Measurements from ENCODE around the gene MYO18A.

Gene MYO18A

GRCh38 chr17:29078183-29079045 is 101.8 kb downstream of the MYO18A start:
- TF ChIP-seq FOXP2 (optimal IDR thresholded peaks at IDR 0.05; ENCODE audit: borderline replicate concordance, extremely low read depth, extremely low read length, insufficient read depth) (no peak), SIN3A (IDR thresholded peaks at IDR 0.05; ENCODE audit: borderline replicate concordance, insufficient read depth, low read length) (no peak), TAF1 (IDR thresholded peaks at IDR 0.05; ENCODE audit: borderline replicate concordance, insufficient read depth, low read length) (no peak)

DNA sequence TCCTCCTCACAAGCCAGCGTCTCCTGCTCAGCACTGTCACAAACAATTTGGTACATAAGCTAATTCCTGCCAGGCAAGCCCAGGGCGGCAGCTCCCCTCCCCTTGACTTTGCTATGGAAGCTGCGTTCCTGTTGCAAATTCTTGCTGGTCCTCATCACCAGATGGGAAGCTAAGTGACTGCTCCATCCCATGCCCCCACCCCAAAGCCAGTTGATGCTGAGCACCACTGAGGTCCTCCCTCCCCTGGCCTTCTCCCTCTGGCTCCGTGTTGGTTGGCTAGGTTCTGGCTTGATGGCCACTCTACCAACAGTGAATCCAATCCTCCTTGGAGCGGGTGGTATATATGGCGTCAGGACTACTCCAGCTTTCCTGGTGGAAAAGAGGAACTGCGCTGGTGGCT is 102.9 kb downstream of the MYO18A start:
- TF ChIP-seq TAF1 (IDR thresholded peaks at IDR 0.05; ENCODE audit: borderline replicate concordance, insufficient read depth, low read length) (no peak), POLR2AphosphoS5 (IDR thresholded peaks at IDR 0.05; ENCODE audit: low read depth, low read length) (no peak), FOXP2 (optimal IDR thresholded peaks at IDR 0.05; ENCODE audit: borderline replicate concordance, extremely low read depth, extremely low read length, insufficient read depth) (no peak), SIN3A (IDR thresholded peaks at IDR 0.05; ENCODE audit: borderline replicate concordance, insufficient read depth, low read length) (no peak)
- TF ChIP-seq, protein P1, sequence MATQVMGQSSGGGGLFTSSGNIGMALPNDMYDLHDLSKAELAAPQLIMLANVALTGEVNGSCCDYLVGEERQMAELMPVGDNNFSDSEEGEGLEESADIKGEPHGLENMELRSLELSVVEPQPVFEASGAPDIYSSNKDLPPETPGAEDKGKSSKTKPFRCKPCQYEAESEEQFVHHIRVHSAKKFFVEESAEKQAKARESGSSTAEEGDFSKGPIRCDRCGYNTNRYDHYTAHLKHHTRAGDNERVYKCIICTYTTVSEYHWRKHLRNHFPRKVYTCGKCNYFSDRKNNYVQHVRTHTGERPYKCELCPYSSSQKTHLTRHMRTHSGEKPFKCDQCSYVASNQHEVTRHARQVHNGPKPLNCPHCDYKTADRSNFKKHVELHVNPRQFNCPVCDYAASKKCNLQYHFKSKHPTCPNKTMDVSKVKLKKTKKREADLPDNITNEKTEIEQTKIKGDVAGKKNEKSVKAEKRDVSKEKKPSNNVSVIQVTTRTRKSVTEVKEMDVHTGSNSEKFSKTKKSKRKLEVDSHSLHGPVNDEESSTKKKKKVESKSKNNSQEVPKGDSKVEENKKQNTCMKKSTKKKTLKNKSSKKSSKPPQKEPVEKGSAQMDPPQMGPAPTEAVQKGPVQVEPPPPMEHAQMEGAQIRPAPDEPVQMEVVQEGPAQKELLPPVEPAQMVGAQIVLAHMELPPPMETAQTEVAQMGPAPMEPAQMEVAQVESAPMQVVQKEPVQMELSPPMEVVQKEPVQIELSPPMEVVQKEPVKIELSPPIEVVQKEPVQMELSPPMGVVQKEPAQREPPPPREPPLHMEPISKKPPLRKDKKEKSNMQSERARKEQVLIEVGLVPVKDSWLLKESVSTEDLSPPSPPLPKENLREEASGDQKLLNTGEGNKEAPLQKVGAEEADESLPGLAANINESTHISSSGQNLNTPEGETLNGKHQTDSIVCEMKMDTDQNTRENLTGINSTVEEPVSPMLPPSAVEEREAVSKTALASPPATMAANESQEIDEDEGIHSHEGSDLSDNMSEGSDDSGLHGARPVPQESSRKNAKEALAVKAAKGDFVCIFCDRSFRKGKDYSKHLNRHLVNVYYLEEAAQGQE (IDR thresholded peaks at IDR 0.05; ENCODE audit: insufficient read depth in 1 of 2, low read depth in 2 of 2, low read length in 2 of 2): no peak

DNA sequence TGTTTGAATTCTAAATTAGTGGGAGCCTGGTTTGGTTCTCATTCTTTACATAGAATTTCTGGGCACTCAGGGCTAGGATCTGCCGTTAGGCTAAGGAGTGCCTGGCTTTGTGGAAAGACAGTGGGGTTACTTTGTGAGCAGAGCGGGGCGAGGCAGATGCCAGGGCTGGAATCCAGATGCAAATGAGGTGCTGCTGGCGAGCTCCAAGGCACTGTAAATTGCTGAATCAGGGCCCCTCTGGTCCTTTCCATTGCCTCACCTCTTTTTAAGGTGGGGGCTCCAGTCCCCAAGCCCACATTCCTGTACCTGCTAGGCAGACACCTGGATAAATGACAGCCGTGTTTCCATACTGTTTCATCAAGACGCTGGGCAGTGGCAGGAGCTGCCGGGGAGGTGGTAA is 103.5 kb downstream of the MYO18A start:
- no peak for TF ChIP-seq SIN3A (IDR thresholded peaks at IDR 0.05; ENCODE audit: borderline replicate concordance, insufficient read depth, low read length)
- TF ChIP-seq, protein P1 (IDR thresholded peaks at IDR 0.05; ENCODE audit: insufficient read depth in 1 of 2, low read depth in 2 of 2, low read length in 2 of 2): no peak
- TF ChIP-seq FOXP2 (optimal IDR thresholded peaks at IDR 0.05; ENCODE audit: borderline replicate concordance, extremely low read depth, extremely low read length, insufficient read depth): no peak
- no peak for TF ChIP-seq POLR2AphosphoS5 (IDR thresholded peaks at IDR 0.05; ENCODE audit: low read depth, low read length)
- no peak for TF ChIP-seq TAF1 (IDR thresholded peaks at IDR 0.05; ENCODE audit: borderline replicate concordance, insufficient read depth, low read length)

GRCh38 chr17:29076087-29076486 is 104.1 kb downstream of the MYO18A start:
- TF ChIP-seq POLR2AphosphoS5 (IDR thresholded peaks at IDR 0.05; ENCODE audit: low read depth, low read length) (no peak), FOXP2 (optimal IDR thresholded peaks at IDR 0.05; ENCODE audit: borderline replicate concordance, extremely low read depth, extremely low read length, insufficient read depth) (no peak), SIN3A (IDR thresholded peaks at IDR 0.05; ENCODE audit: borderline replicate concordance, insufficient read depth, low read length) (no peak), TAF1 (IDR thresholded peaks at IDR 0.05; ENCODE audit: borderline replicate concordance, insufficient read depth, low read length) (no peak)
- TF ChIP-seq, protein P1 (IDR thresholded peaks at IDR 0.05; ENCODE audit: insufficient read depth in 1 of 2, low read depth in 2 of 2, low read length in 2 of 2): no peak

GRCh38 chr17:29074488-29074887 is 105.7 kb downstream of the MYO18A start:
- TF ChIP-seq TAF1 (IDR thresholded peaks at IDR 0.05; ENCODE audit: borderline replicate concordance, insufficient read depth, low read length): no peak
- TF ChIP-seq POLR2AphosphoS5 (IDR thresholded peaks at IDR 0.05; ENCODE audit: low read depth, low read length): no peak
- no peak for TF ChIP-seq FOXP2 (optimal IDR thresholded peaks at IDR 0.05; ENCODE audit: borderline replicate concordance, extremely low read depth, extremely low read length, insufficient read depth)
- no peak for TF ChIP-seq SIN3A (IDR thresholded peaks at IDR 0.05; ENCODE audit: borderline replicate concordance, insufficient read depth, low read length)
- TF ChIP-seq, protein P1 (IDR thresholded peaks at IDR 0.05; ENCODE audit: insufficient read depth in 1 of 2, low read depth in 2 of 2, low read length in 2 of 2): no peak
